ENCODE measurements around the gene CHML.

The CHML gene

GRCh38 chr1:241644259-241644658, 4.1 kb upstream of the CHML start:
- DNase-seq, result no peak

- no peak for DNase-seq
These were observed 2.4 kb upstream of the CHML start for GRCh38 chr1:241642593-241642944.

GRCh38 chr1:241641773-241642592, 1.8 kb upstream of the CHML start:
- peak; percentile 57 for DNase-seq

- no peak for DNase-seq
These were observed 876 bp upstream of the CHML start for GRCh38 chr1:241640867-241641622.

- no peak for DNase-seq
These were observed 483 bp downstream of the CHML start for GRCh38 chr1:241639623-241640148.

GRCh38 chr1:241638909-241639622, 1.1 kb downstream of the CHML start:
- DNase-seq, result peak; percentile 28

- no peak for DNase-seq
These were observed 2.0 kb downstream of the CHML start for GRCh38 chr1:241638099-241638682.

- no peak for DNase-seq
These were observed 2.6 kb downstream of the CHML start for GRCh38 chr1:241637604-241638003.

GRCh38 chr1:241637046-241637590, 3.1 kb downstream of the CHML start:
- DNase-seq, result peak; percentile 38

GRCh38 chr1:241636291-241636690, 3.9 kb downstream of the CHML start:
- no peak for DNase-seq

- DNase-seq, result no peak
These were observed 4.5 kb downstream of the CHML start for GRCh38 chr1:241635556-241636152.

GRCh38 chr1:241632987-241633386, 7.2 kb downstream of the CHML start:
- no peak for DNase-seq

GRCh38 chr1:241631674-241632073, 8.5 kb downstream of the CHML start:
- no peak for DNase-seq

GRCh38 chr1:241630899-241631298, 9.3 kb downstream of the CHML start:
- DNase-seq, result no peak

GRCh38 chr1:241630476-241630875, 9.7 kb downstream of the CHML start:
- no peak for DNase-seq

GRCh38 chr1:241630005-241630404, 10.2 kb downstream of the CHML start:
- DNase-seq, result no peak

GRCh38 chr1:241627453-241628259, 12.5 kb downstream of the CHML start:
- peak; percentile 67 for DNase-seq

- no peak for DNase-seq
These were observed 15.2 kb downstream of the CHML start for GRCh38 chr1:241624935-241625334.

GRCh38 chr1:241622669-241623068, 17.5 kb downstream of the CHML start:
- no peak for DNase-seq

GRCh38 chr1:241617426-241617825, 22.7 kb downstream of the CHML start:
- no peak for DNase-seq
